Measurements from ENCODE around the gene EXOG.

EXOG gene

GRCh38 chr3:38500688-38501417, 4.7 kb downstream of the EXOG start:
- TF ChIP-seq EZH2phosphoT487 (IDR thresholded peaks at IDR 0.05; ENCODE audit: low read length) (no peak), EZH2 (optimal IDR thresholded peaks at IDR 0.05; ENCODE audit: low read depth, low read length) (no peak)
- TF ChIP-seq, protein P1, sequence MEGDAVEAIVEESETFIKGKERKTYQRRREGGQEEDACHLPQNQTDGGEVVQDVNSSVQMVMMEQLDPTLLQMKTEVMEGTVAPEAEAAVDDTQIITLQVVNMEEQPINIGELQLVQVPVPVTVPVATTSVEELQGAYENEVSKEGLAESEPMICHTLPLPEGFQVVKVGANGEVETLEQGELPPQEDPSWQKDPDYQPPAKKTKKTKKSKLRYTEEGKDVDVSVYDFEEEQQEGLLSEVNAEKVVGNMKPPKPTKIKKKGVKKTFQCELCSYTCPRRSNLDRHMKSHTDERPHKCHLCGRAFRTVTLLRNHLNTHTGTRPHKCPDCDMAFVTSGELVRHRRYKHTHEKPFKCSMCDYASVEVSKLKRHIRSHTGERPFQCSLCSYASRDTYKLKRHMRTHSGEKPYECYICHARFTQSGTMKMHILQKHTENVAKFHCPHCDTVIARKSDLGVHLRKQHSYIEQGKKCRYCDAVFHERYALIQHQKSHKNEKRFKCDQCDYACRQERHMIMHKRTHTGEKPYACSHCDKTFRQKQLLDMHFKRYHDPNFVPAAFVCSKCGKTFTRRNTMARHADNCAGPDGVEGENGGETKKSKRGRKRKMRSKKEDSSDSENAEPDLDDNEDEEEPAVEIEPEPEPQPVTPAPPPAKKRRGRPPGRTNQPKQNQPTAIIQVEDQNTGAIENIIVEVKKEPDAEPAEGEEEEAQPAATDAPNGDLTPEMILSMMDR (IDR thresholded peaks at IDR 0.05; ENCODE audit: low read length): no peak
- no peak overlapping the region for H3K4me3 ChIP-seq (ENCODE audit: low read length)
- no peaks in the 10 kb centered on the region for H3K9me3 ChIP-seq (replicated peaks; ENCODE audit: insufficient read depth, low read length)
- H2AFZ ChIP-seq (ENCODE audit: low read length): no peak overlapping the region
- H3F3A ChIP-seq (ENCODE audit: insufficient read depth, low read length): 0 out of 2 replicates have a peak, but pooled peaks cover 5% of the 10 kb centered on the region
- no peak overlapping the region for H3K9ac ChIP-seq (ENCODE audit: low read length)
- no peak overlapping the region for H3K27ac ChIP-seq (ENCODE audit: low read length)
- no peaks in the 10 kb centered on the region for H3K27me3 ChIP-seq (replicated peaks; ENCODE audit: insufficient read depth, low read length)
- no peak overlapping the region for H3K4me2 ChIP-seq (ENCODE audit: low read depth, low read length)
- H4K20me1 ChIP-seq (ENCODE audit: insufficient read depth, low read length): no peaks in the 10 kb centered on the region
- no peaks in the 10 kb centered on the region; the same call in 1 of the 2 replicates for H3K36me3 ChIP-seq (replicated peaks; ENCODE audit: insufficient read depth, low read length)
- 0 out of 2 replicates have a peak, but pooled peaks cover 6% of the 10 kb centered on the region for H3K4me1 ChIP-seq (ENCODE audit: low read length)
- H3K9me2 ChIP-seq (replicated peaks; ENCODE audit: insufficient read depth, low read length): no peaks in the 10 kb centered on the region
- H3K79me2 ChIP-seq (ENCODE audit: low read length): peaks cover 18% of the 10 kb centered on the region
- DNase-seq: no peak

DNA sequence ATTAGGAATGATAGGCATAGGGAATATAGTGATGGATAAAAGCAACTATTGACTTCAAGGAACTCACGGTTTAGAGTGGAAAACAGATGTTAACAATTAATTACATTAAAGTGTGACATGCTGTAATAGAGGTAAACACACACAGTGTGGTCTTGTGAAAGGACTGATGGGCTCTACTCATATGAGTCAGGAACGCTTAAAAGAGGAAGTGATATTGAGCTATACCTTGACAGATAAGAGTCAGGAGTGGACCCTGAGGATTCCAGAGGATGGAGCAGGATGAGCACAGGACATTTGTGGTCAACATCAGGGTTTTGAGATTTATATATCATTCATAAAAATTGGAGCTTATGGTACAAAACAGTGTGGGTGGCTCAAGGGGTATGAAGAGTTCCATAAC, 11.0 kb downstream of the EXOG start:
- no peak for DNase-seq
- no peaks in the 10 kb centered on the region; the same call in 1 of the 2 replicates for H3K36me3 ChIP-seq (replicated peaks; ENCODE audit: insufficient read depth, low read length)

GRCh38 chr3:38509732-38510131, 13.6 kb downstream of the EXOG start:
- H3F3A ChIP-seq (ENCODE audit: insufficient read depth, low read length): no peaks in the 10 kb centered on the region
- TF ChIP-seq, protein P1 (IDR thresholded peaks at IDR 0.05; ENCODE audit: low read length): no peak
- no peak for TF ChIP-seq EZH2 (optimal IDR thresholded peaks at IDR 0.05; ENCODE audit: low read depth, low read length)
- no peak for TF ChIP-seq EZH2phosphoT487 (IDR thresholded peaks at IDR 0.05; ENCODE audit: low read length)
- H3K9me2 ChIP-seq (replicated peaks; ENCODE audit: insufficient read depth, low read length): no peaks in the 10 kb centered on the region
- DNase-seq: no peak
- no peak overlapping the region for H3K27ac ChIP-seq (ENCODE audit: low read length)
- H3K4me3 ChIP-seq (ENCODE audit: low read length): no peak overlapping the region
- no peaks in the 10 kb centered on the region for H3K9me3 ChIP-seq (replicated peaks; ENCODE audit: insufficient read depth, low read length)
- no peaks in the 10 kb centered on the region for H4K20me1 ChIP-seq (ENCODE audit: insufficient read depth, low read length)
- no peak overlapping the region for H3K9ac ChIP-seq (ENCODE audit: low read length)
- H3K27me3 ChIP-seq (replicated peaks; ENCODE audit: insufficient read depth, low read length): no peaks in the 10 kb centered on the region
- H3K79me2 ChIP-seq (ENCODE audit: low read length): no peaks in the 10 kb centered on the region
- H3K36me3 ChIP-seq (replicated peaks; ENCODE audit: insufficient read depth, low read length): no peaks in the 10 kb centered on the region; the same call in 1 of the 2 replicates
- no peak overlapping the region for H3K4me2 ChIP-seq (ENCODE audit: low read depth, low read length)
- no peak overlapping the region for H2AFZ ChIP-seq (ENCODE audit: low read length)
- no peaks in the 10 kb centered on the region for H3K4me1 ChIP-seq (ENCODE audit: low read length)

More for the DNA sequence above, 11.0 kb downstream of the EXOG start:
- no peak overlapping the region for H3K4me2 ChIP-seq (ENCODE audit: low read depth, low read length)
- H3K9ac ChIP-seq (ENCODE audit: low read length): no peak overlapping the region
- no peak overlapping the region for H3K27ac ChIP-seq (ENCODE audit: low read length)
- H3K27me3 ChIP-seq (replicated peaks; ENCODE audit: insufficient read depth, low read length): no peaks in the 10 kb centered on the region
- H3K4me1 ChIP-seq (ENCODE audit: low read length): no peaks in the 10 kb centered on the region
- TF ChIP-seq EZH2 (optimal IDR thresholded peaks at IDR 0.05; ENCODE audit: low read depth, low read length): no peak
- TF ChIP-seq, protein P1 (IDR thresholded peaks at IDR 0.05; ENCODE audit: low read length): no peak
- H3K9me3 ChIP-seq (replicated peaks; ENCODE audit: insufficient read depth, low read length): no peaks in the 10 kb centered on the region
- H3K4me3 ChIP-seq (ENCODE audit: low read length): no peak overlapping the region
- H3F3A ChIP-seq (ENCODE audit: insufficient read depth, low read length): no peaks in the 10 kb centered on the region
- no peaks in the 10 kb centered on the region for H3K9me2 ChIP-seq (replicated peaks; ENCODE audit: insufficient read depth, low read length)
- no peaks in the 10 kb centered on the region for H3K79me2 ChIP-seq (ENCODE audit: low read length)
- no peak overlapping the region for H2AFZ ChIP-seq (ENCODE audit: low read length)
- no peaks in the 10 kb centered on the region for H4K20me1 ChIP-seq (ENCODE audit: insufficient read depth, low read length)

Measured in MM.1S (cell line).